ENCODE results near the gene SUPV3L1.

The SUPV3L1 gene

DNA sequence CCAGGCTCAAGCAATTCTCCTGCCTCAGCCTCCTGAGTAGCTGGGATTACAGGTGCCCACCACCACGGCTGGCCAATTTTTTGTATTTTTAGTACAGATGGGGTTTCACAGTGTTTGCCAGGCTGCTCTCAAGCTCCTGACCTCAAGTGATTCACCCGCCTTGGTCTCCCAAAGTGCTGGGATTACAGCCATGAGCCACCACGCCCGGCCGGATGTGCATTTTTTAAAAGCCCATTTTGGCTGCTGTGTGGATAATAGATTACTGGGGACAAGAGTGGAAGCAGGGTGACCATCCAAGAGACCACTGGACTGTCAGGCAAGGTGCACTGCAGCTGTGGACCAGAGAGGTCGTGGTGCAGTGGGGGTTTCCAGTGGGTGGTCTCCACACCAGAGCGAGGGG is 61.5 kb downstream of the SUPV3L1 start:
- TF ChIP-seq LEF1 (IDR thresholded peaks at IDR 0.05; ENCODE audit: borderline replicate concordance) = no peak
- TF ChIP-seq ARNT (IDR thresholded peaks at IDR 0.05) = no peak
- no peak for TF ChIP-seq CTBP1 (IDR thresholded peaks at IDR 0.05; ENCODE audit: borderline replicate concordance)
- no peak for TF ChIP-seq FOXA1 (IDR thresholded peaks at IDR 0.05)
- TF ChIP-seq SP1 (IDR thresholded peaks at IDR 0.05) = no peak
- no peak for TF ChIP-seq ZNF384 (IDR thresholded peaks at IDR 0.05)
- TF ChIP-seq, protein P1, sequence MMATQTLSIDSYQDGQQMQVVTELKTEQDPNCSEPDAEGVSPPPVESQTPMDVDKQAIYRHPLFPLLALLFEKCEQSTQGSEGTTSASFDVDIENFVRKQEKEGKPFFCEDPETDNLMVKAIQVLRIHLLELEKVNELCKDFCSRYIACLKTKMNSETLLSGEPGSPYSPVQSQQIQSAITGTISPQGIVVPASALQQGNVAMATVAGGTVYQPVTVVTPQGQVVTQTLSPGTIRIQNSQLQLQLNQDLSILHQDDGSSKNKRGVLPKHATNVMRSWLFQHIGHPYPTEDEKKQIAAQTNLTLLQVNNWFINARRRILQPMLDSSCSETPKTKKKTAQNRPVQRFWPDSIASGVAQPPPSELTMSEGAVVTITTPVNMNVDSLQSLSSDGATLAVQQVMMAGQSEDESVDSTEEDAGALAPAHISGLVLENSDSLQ (IDR thresholded peaks at IDR 0.05) = no peak
- no peak for TF ChIP-seq ELF4 (IDR thresholded peaks at IDR 0.05)
- no peak for TF ChIP-seq FOXM1 (IDR thresholded peaks at IDR 0.05; ENCODE audit: borderline replicate concordance)
- no peak for TF ChIP-seq NFRKB (IDR thresholded peaks at IDR 0.05)
- TF ChIP-seq SUZ12 (IDR thresholded peaks at IDR 0.05) = no peak
- TF ChIP-seq FOXK2 (IDR thresholded peaks at IDR 0.05) = no peak
- TF ChIP-seq HDGF (IDR thresholded peaks at IDR 0.05; ENCODE audit: borderline replicate concordance) = no peak
- TF ChIP-seq TARDBP (IDR thresholded peaks at IDR 0.05) = no peak
- no peak for TF ChIP-seq L3MBTL2 (conservative IDR thresholded peaks at IDR 0.05)
- TF ChIP-seq BHLHE40 (IDR thresholded peaks at IDR 0.05; ENCODE audit: borderline replicate concordance) = no peak
- POLR2A ChIA-PET = no interaction called here
- CTCF ChIA-PET = no interaction called here
- DNase-seq (ENCODE audit: extremely low spot score) = no peak

DNA sequence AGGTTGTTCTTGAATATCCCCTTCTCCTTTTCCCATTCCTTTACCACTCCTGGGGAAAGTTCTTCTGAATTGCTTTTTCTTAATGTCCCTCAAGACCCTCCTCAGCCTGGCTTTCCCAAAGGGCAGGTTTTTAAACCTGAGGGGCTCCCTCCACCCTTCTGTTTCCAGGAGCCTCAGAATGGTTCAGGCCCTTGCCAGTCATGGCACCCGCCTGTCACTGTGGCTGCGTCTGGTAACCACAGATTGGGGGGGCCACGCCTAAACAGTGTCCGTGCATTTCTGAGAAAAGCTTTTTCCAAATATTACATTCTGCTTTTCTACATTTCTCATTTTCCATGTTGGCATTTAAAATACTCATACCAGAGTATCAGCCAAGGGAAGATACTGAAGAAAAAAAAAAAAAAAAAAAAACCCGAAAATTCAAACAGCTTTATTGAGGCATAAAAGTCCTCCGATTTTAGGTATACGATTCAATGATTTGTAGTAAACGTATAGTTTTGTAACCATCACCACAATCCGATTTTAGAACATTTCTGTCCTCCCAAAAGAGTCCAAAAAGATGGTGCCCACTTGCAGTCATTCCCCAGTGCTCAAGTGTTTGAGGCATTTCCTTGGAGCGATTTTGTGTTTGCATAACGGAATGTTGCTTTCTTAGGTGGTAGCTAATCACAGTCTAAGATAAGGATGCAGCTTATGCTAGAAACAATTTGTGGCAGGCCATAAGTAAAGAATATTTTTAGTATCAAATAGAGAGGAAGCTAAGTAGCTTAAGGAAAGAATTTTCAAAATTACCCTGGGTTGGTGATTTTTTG is 62.2 kb downstream of the SUPV3L1 start:
- TF ChIP-seq CTBP1 (IDR thresholded peaks at IDR 0.05; ENCODE audit: borderline replicate concordance) = no peak
- TF ChIP-seq TARDBP (IDR thresholded peaks at IDR 0.05) = no peak
- no peak for TF ChIP-seq FOXA1 (IDR thresholded peaks at IDR 0.05)
- no peak for TF ChIP-seq FOXM1 (IDR thresholded peaks at IDR 0.05; ENCODE audit: borderline replicate concordance)
- TF ChIP-seq SP1 (IDR thresholded peaks at IDR 0.05) = no peak
- TF ChIP-seq ZNF384 (IDR thresholded peaks at IDR 0.05) = no peak
- TF ChIP-seq L3MBTL2 (conservative IDR thresholded peaks at IDR 0.05) = no peak
- TF ChIP-seq ARNT (IDR thresholded peaks at IDR 0.05) = no peak
- no peak for TF ChIP-seq FOXK2 (IDR thresholded peaks at IDR 0.05)
- no peak for TF ChIP-seq SUZ12 (IDR thresholded peaks at IDR 0.05)
- no peak for TF ChIP-seq BHLHE40 (IDR thresholded peaks at IDR 0.05; ENCODE audit: borderline replicate concordance)
- no peak for DNase-seq (ENCODE audit: extremely low spot score)
- POLR2A ChIA-PET = no interaction called here
- CTCF ChIA-PET = interaction anchor here (0.6 kb wide), 1 partner anchor 273 kb away, joined by 3 read pairs; no protein-coding TSS in a partner anchor

DNA sequence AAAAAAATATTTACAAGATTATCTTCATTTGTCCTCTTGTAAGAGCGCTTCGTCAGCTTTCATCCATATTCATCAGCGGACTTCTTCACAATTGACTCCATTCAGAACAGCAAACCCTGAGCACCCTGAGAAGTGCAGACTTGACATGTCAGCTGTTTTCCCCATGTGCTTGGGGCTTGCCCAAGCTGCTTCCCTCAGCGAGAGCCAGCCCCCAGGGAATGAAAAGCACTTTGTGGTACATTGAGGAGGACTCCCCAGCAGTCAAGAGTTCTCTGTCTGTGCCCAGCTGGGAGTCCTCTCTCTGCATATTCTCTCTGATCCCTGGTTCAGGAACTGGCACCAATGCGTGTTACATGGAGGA is 62.8 kb downstream of the SUPV3L1 start:
- POLR2A ChIA-PET = no interaction called here
- TF ChIP-seq NFRKB (IDR thresholded peaks at IDR 0.05) (no peak), BHLHE40 (IDR thresholded peaks at IDR 0.05; ENCODE audit: borderline replicate concordance) (no peak), TARDBP (IDR thresholded peaks at IDR 0.05) (no peak), ARNT (IDR thresholded peaks at IDR 0.05) (no peak), FOXK2 (IDR thresholded peaks at IDR 0.05) (no peak), HDGF (IDR thresholded peaks at IDR 0.05; ENCODE audit: borderline replicate concordance) (no peak), ELF4 (IDR thresholded peaks at IDR 0.05) (no peak), FOXM1 (IDR thresholded peaks at IDR 0.05; ENCODE audit: borderline replicate concordance) (no peak), LEF1 (IDR thresholded peaks at IDR 0.05; ENCODE audit: borderline replicate concordance) (no peak), L3MBTL2 (conservative IDR thresholded peaks at IDR 0.05) (no peak), ZNF384 (IDR thresholded peaks at IDR 0.05) (no peak), SP1 (IDR thresholded peaks at IDR 0.05) (no peak), SUZ12 (IDR thresholded peaks at IDR 0.05) (no peak), CTBP1 (IDR thresholded peaks at IDR 0.05; ENCODE audit: borderline replicate concordance) (no peak), FOXA1 (IDR thresholded peaks at IDR 0.05) (no peak)
- TF ChIP-seq, protein P1 (IDR thresholded peaks at IDR 0.05) = no peak
- CTCF ChIA-PET = no interaction called here
- no peak for DNase-seq (ENCODE audit: extremely low spot score)

DNA sequence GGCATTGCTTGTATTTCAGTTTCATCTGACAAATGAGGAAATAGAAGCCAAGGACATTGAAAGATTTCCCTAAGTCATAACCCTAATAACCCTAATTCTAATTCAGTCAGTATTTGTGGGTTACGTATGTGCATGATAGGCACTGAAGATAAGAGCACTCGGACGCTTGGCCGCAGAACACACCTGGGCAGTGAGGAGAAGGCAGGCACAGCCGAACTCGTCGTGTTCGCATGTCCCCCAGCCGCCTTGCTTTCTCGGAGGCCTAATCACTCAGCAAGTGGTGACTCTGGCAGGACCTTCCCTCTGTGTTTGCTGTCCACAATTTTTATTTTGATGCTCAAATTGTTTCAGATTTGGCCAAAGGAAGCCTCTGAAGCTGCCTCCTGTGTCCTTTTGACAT is 63.8 kb downstream of the SUPV3L1 start:
- TF ChIP-seq LEF1 (IDR thresholded peaks at IDR 0.05; ENCODE audit: borderline replicate concordance) (no peak), ELF4 (IDR thresholded peaks at IDR 0.05) (no peak), NFRKB (IDR thresholded peaks at IDR 0.05) (no peak), ARNT (IDR thresholded peaks at IDR 0.05) (no peak), FOXK2 (IDR thresholded peaks at IDR 0.05) (no peak), FOXA1 (IDR thresholded peaks at IDR 0.05) (no peak), FOXM1 (IDR thresholded peaks at IDR 0.05; ENCODE audit: borderline replicate concordance) (no peak), SP1 (IDR thresholded peaks at IDR 0.05) (no peak), SUZ12 (IDR thresholded peaks at IDR 0.05) (no peak), L3MBTL2 (conservative IDR thresholded peaks at IDR 0.05) (no peak), TARDBP (IDR thresholded peaks at IDR 0.05) (no peak), BHLHE40 (IDR thresholded peaks at IDR 0.05; ENCODE audit: borderline replicate concordance) (no peak), CTBP1 (IDR thresholded peaks at IDR 0.05; ENCODE audit: borderline replicate concordance) (no peak)
- CTCF ChIA-PET = no interaction called here
- POLR2A ChIA-PET = no interaction called here
- no peak for DNase-seq (ENCODE audit: extremely low spot score)

DNA sequence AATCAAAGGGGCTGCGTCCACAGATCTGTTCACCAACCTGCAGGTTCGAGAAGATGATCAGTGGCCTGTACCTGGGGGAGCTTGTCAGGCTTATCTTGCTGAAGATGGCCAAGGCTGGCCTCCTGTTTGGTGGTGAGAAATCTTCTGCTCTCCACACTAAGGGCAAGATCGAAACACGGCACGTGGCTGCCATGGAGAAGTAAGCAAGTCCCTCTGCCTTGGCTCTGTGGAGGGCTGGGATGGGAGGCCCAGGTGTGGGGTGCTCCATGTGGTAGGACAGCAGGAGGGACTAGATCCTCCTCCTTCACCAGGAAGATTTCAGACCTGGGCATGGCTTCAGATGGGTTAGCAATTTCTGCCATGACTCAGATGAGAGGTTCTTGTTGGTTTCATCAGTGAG is 66.0 kb downstream of the SUPV3L1 start:
- TF ChIP-seq, protein P1 (IDR thresholded peaks at IDR 0.05) = no peak
- no peak for TF ChIP-seq SUZ12 (IDR thresholded peaks at IDR 0.05)
- TF ChIP-seq FOXK2 (IDR thresholded peaks at IDR 0.05) = no peak
- TF ChIP-seq NFRKB (IDR thresholded peaks at IDR 0.05) = no peak
- no peak for TF ChIP-seq HDGF (IDR thresholded peaks at IDR 0.05; ENCODE audit: borderline replicate concordance)
- TF ChIP-seq LEF1 (IDR thresholded peaks at IDR 0.05; ENCODE audit: borderline replicate concordance) = no peak
- no peak for TF ChIP-seq CTBP1 (IDR thresholded peaks at IDR 0.05; ENCODE audit: borderline replicate concordance)
- TF ChIP-seq SP1 (IDR thresholded peaks at IDR 0.05) = no peak
- no peak for TF ChIP-seq ARNT (IDR thresholded peaks at IDR 0.05)
- TF ChIP-seq ZNF384 (IDR thresholded peaks at IDR 0.05) = no peak
- ChIA-PET POLR2A (no interaction called here), CTCF (interaction anchor here (0.8 to 1.7 kb wide), 2 partner anchors 26 to 147 kb away, joined by 3 to 9 read pairs; no protein-coding TSS in a partner anchor)
- DNase-seq (ENCODE audit: extremely low spot score) = no peak
